Right renal cortex interstitium (tissue), 3 donors: ENCODE results near the gene TRAPPC2L. TPM values are rescaled to one million over a fixed set of nuclear protein-coding genes. Genes with fewer than 3 reads are reported as not detected.

Source experiments
- DNase-seq, 3 donors: peaks; one replicate each; pipeline ENCODE4 v3.0.0-alpha.2; 2013; ENCODE audit warnings: low read depth in 3 of 3, low spot score in 2 of 3
- polyA plus RNA-seq, 3 donors: library from polyadenylated mRNA; unstranded; fragments of 120-200 nt; gene quantifications; one replicate each; pipeline ENCODE4 v1.2.1, GENCODE V29; 2013; ENCODE audit not compliant: insufficient read length in 3 of 3

The TRAPPC2L gene
- polyA plus RNA-seq, 3 donors, result 82.1 to 103 (median 89.1) TPM

- DNase-seq, result no peak
Measured at GRCh38 chr16:88874938-88875599, 18.1 kb downstream of the TRAPPC2L start.

- DNase-seq, result no peak
Measured at GRCh38 chr16:88875703-88876234, 18.8 kb downstream of the TRAPPC2L start.

DNA sequence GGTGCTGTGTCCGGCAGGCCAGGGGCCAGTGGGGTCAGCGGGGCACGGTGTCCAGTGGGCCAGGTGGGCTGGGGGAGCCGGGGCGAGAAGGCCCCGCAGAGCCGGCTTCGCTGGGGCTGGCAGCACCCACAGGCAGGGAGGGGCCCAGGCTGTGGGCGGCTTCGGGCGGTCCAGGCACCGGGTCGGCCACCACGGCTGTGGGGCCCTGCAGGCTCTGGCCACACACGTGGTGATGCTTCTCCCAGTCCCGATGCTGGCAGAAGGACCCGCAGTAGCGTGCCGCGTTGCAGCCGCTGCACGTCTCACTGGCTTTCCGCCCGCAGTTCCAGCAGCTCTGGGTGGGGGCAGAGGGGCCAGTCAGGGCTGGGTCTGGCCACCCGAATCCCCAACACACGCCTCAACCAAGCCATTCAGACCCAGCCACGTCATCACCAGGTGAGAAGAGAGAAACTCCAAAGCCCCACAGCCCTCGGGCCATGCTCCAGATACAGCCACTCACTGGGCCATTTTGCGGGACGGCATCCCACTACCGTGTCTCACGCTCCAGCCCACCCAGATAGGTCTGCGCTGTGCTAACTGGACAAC lies 20.1 kb downstream of the TRAPPC2L start:
- no peak for DNase-seq

DNA sequence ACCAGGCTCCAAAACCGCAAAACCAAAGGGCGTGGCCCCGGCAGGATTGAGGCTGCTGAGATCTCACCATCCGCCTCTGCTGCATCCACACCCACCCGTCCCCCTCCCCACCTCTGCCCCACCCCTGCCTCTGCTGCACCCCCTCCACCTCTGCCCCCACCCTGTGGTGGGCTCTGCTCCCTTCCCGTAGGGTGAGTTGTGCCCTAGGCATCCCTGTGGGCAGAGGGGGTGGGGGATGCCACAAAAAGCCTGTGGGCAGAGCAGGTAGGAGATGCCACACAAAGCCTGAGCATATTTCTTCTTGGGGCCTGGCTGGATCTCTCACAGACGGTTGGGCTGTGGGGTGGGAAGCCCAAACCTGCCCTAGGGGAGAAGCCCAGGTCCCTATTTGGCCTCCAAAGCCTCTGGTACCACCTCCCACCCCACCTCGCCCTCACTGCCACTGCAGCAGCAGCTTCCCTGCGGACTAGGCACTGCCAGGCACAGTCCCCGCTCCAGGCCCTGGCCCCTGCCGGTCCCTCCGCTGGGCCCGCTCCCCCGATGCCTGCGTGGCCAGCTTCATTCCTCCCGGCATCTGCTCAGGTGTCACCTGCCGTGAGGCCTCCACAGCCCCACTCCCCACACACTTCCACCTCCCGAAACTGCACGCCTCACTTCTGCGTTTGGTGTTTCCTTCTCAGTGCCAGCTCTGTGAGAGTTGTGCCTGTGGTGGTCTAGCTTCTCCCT lies 20.8 kb downstream of the TRAPPC2L start:
- DNase-seq, result no peak

DNA sequence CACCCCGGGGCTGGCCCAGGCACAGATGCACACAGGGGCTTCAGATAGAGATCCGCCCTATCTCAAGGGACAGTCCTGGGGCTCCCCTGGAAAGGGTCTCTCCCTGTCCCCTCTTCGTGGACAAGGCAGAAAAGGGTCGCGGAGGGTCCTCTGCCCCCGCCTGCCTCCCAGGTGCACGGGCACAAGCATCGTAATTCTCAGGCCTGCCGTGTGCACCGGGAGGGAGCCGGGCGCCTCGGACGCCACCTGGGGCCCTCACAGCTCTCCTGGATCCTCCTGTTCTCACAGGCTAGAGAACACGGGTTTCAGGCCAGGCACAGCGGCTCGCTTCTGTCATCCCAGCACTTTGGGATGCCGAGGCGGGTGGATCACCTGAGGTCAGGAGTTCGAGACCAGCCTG lies 21.4 kb downstream of the TRAPPC2L start:
- no peak for DNase-seq

- DNase-seq, result no peak
Measured at GRCh38 chr16:88878967-88879787, 22.2 kb downstream of the TRAPPC2L start.

DNA sequence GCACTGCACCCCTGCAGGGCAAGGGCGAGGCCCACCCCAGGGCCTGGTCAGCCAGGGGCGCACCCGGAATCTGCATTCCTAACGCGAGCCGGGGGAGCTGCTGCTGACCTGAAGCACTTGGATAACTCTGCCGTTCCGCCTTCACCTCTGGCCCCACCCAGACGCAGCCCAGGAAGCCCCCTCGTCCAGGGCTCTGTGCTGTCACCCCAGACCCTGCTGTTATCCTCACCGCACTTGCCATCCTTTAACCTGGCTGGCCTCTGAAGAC lies 22.8 kb downstream of the TRAPPC2L start:
- no peak for DNase-seq

GRCh38 chr16:88880226-88881006 lies 23.5 kb downstream of the TRAPPC2L start:
- DNase-seq, result no peak

DNA sequence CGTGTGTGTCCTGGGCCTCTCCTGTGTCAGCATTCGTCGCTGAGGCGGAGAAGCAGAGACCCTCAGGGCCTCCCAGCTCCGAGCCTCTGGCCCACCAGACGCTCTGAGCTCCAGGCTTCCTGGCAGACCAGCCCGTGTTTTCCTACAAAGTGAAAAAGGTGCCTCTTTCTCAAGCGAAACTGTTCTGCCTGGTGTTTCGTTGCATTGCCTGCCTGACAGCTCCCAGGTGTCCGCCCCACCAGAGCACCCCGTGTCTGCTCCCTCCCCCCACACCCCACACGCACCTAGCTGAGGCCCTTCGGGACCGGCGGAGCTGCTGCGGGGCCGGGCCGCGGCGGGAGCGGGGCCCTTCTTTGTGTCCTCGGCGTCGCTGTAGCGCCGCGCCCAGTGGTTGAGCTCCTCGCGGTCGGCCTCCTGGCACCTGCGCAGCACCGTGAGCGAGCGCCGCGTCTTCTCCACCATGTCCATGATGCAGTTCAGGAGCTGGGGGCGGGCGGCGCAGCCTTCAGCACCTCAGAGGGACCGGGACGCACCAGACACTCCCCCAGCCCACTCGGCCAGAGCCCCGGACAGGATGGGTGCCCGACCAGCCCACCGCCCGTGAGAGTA lies 24.2 kb downstream of the TRAPPC2L start:
- no peak for DNase-seq

DNA sequence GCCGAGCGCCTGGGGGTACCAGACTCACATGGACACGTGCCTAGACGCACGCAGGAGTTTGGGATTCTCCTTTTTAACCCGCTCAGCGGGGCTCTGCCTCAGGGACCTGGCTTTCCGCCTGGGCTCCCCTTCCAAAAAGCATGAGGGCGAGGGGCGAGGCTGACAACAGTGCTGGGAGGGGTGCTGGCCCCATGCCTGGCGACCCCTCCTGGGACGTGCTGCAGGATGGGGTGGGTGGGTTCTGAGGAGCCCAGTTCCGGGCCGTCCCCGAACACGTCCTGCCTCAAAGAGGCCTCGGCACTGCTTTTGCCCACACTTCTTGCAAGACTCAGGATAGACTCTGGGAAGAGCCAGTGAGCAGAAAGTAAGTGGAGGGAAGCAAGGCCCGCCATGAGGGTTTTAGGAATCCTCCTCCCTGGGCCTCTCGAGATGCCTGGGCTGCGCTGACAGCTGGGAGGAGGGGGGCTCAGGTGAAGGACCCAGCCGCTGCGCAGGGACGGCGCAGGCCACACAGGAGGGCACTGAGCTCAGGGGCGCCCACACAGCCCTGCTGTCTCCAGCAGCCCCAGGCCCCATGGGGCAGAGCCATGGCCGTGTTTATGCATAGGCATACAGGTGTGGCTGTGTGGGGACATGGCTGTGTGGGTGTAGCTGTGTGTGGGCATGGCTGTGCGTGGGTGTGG lies 24.9 kb downstream of the TRAPPC2L start:
- DNase-seq, result no peak

DNA sequence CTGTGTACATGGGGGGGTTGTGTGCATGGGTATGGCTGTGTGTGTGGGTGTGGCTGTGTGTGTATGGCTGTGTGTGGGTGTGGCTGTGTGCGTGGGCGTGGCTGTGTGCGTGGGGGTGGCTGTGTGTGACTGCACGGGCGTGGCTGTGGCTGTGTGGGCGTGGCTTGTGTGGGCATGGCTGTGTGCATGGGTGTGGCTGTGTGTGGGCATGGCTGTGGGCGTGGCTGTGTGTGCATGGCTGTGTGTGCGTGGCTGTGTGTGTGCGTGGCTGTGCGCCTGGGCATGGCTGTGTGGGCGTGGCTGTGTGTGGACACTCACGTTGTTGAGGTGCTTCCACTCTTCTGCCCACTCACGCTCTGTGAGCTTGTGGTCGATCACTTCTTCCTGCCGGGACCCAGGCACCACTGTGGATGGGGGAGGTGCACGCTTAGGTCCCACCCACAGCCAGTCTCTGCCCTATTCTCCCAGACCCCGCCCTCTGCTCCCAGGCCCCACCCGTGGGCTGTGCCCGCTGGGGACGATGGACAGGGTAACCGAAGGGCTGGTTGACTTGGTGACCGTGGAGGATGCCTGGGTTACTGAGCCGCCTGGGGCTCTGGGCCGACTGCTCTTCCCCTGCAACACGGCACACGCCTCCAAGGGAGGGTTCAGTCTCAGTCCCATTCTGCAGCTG lies 25.6 kb downstream of the TRAPPC2L start:
- DNase-seq, result no peak

DNA sequence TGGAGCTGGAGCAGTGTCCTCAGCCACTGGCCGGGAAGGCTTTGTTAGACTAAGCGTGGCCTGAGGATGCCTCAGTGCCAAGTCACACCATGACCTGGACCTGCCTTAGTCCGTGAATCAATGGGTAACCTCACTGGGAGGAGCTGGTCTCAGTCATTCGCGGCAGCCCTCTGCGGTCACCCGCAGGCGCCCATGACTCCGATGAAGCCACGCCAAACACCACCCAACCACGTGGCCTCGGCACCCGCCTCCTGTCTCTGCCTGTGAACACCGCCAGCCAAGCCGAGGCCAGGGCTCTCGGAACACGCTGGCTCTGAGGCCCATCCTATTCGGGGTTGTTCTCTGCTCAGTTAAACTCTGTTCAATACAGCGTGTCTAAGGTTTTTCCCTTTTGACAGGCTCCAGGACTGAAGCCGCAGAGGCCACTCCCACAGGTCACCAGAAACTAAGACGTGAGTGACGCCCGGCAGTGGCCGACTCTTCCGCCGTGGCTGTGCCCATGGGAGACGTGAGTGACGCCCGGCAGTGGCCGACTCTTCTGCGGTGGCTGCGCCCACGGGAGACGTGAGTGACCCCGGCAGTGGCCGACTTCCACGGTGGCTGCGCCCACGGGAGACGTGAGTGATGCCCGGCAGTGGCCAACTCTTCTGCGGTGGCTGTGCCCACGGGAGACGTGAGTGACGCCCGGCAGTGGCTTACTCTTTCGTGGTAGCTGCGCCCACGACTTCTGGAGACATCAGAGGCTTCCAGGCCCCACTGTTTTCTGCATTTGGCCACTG lies 26.4 kb downstream of the TRAPPC2L start:
- no peak for DNase-seq

DNA sequence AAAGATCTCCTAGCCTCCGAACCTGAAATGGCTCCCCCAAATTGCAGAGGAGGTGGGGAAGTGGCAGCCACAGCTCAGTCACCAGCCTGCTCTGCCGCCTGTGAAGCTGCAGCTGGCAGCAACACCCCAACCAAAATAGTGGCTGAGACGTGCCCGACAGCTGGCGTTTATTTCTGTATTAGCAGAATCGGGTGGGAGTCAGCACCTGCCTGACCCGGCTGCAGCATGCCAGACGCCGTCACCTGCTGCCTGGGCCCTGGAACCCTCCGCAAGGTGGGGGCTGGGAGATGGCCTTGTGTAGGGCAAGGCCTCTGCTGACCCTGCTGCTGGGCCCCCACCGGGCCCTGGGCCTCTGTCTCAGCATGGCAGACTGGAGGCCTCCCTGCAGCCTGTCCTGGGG lies 27.0 kb downstream of the TRAPPC2L start:
- DNase-seq, result no peak

- DNase-seq, result no peak
Measured at GRCh38 chr16:88884569-88885271, 27.8 kb downstream of the TRAPPC2L start.

DNA sequence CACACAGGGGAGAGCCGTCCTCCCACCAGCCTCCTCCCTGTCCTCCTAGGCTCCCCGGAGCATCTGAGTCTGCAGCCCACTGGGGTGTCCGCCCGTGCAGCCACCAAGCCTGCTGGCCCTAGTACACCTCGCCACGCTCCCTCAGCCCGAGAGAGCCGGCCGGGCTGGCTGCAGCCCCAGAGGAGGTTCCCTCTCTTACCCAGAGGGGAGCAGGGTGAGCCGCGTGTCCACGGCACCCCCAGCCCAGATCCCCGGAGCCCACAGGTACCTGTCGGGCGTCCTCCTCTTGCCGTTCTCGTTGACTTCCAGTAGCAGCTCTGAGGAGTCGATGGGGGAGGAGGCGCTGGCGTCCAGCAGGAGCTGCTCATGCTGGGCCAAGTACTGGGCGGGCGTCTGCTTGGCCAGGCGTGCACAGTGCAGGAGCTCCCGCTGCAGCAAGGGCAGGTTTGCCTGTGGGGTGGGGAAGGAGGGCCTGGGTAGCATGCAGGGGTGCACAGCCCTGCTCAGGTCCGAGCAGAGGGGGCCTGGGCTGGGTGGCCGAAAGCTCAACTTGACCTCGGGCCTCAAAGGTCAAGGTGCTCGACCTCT lies 28.9 kb downstream of the TRAPPC2L start:
- no peak for DNase-seq

GRCh38 chr16:88886420-88886844 lies 29.5 kb downstream of the TRAPPC2L start:
- no peak for DNase-seq
